SU-DHL-6 (cell line): ENCODE measurements around the gene ZNF746.

Experiments used
- EZH2phosphoT487 ChIP-seq: fragments of 200-600 bp; sonication (generic), shearing (Covaris generic); conservative IDR thresholded peaks from 2 replicates; pipeline ENCODE4 v1.6.1; 2018; ENCODE audit warnings: mild to moderate bottlenecking, antibody characterized with exemption, low read length, moderate library complexity, mixed read lengths
- TF ChIP-seq, protein P1 (sequence below): fragments of 200-600 bp; sonication (generic); IDR thresholded peaks from one replicate; pipeline ENCODE4 v1.5.1; 2017; ENCODE audit warnings: antibody characterized with exemption, mild to moderate bottlenecking, low read length, moderate library complexity; ENCODE audit not compliant: insufficient read depth, poor library complexity, severe bottlenecking

DNA sequence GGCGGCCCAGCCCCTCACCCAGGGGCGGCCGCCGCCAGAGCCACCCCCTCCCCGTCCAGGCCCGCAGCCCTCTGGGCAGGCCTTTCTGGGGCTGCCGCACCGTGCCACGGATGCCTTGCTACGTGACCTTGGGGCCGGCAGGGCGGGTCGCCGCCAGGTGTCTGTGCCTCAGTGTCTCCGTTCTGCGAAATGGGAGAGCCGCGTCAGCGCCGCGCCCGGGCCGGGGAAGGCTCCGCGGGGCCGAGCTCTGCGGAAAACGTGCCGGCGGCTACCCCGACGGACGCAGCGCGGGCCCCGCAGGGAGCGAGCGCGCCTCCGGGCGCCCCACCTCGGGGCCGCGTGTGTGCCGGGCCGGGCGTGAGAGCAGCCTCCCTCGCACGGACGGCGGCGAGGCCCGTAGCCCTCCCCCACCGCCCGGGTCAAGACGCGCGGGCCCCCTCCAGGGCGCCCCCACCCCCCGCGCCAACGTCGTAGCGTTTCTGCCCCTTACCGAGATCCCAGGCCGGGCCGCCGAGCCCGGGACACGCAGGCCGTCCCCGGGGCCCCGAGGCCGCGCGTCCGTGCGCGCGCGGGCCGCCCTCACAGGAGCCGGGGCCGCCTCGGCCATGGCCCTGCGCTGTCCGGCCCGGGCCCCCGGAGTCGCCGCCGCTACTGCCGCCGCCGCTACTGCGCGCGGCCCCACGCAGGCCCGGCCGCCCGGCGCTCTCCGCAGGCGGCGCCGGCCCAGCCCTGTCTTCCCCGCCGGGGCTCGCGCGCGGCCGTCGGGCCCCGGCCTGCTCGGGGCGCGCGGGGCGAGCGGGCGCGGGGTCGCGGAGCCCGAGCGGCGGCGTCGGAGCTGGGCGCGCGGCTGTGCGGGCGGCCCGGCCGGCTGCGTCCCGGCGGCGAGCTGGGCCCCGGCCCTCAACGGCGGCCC, 37.8 kb downstream of the ZNF746 start:
- TF ChIP-seq EZH2phosphoT487 = no peak
- TF ChIP-seq, protein P1, sequence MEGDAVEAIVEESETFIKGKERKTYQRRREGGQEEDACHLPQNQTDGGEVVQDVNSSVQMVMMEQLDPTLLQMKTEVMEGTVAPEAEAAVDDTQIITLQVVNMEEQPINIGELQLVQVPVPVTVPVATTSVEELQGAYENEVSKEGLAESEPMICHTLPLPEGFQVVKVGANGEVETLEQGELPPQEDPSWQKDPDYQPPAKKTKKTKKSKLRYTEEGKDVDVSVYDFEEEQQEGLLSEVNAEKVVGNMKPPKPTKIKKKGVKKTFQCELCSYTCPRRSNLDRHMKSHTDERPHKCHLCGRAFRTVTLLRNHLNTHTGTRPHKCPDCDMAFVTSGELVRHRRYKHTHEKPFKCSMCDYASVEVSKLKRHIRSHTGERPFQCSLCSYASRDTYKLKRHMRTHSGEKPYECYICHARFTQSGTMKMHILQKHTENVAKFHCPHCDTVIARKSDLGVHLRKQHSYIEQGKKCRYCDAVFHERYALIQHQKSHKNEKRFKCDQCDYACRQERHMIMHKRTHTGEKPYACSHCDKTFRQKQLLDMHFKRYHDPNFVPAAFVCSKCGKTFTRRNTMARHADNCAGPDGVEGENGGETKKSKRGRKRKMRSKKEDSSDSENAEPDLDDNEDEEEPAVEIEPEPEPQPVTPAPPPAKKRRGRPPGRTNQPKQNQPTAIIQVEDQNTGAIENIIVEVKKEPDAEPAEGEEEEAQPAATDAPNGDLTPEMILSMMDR = no peak
